ENCODE data around the gene WBP4.
"Not testable (repeated sequence)": the region's sequence is repeated elsewhere in the genome, so short reads cannot be mapped to it uniquely, and the experiment has no call there.

Gene WBP4

GRCh38 chr13:41075485-41075884 is 14.2 kb downstream of the WBP4 start:
- in situ Hi-C loops (cut with HindIII; ENCODE audit: low sequenced_read_pairs), result no loop called here

- in situ Hi-C loops (cut with HindIII; ENCODE audit: low sequenced_read_pairs), result no loop called here
These were observed 16.2 kb downstream of the WBP4 start for GRCh38 chr13:41077475-41077874.

- in situ Hi-C loops (cut with HindIII; ENCODE audit: low sequenced_read_pairs), result no loop called here
These were observed 18.4 kb downstream of the WBP4 start for GRCh38 chr13:41079725-41080124.

- in situ Hi-C loops (cut with HindIII; ENCODE audit: low sequenced_read_pairs), result loop anchor here (5.0 kb wide), 2 partner anchors 71 to 111 kb away; no protein-coding TSS in a partner anchor
These were observed 24.8 kb downstream of the WBP4 start for GRCh38 chr13:41085961-41086585.

- in situ Hi-C loops (cut with HindIII; ENCODE audit: low sequenced_read_pairs), result not testable (repeated sequence)
These were observed 34.4 kb downstream of the WBP4 start for GRCh38 chr13:41095681-41096080.

- in situ Hi-C loops (cut with HindIII; ENCODE audit: low sequenced_read_pairs), result no loop called here
These were observed 37.5 kb downstream of the WBP4 start for GRCh38 chr13:41098761-41099160.

GRCh38 chr13:41099986-41100385 is 38.7 kb downstream of the WBP4 start:
- in situ Hi-C loops (cut with HindIII; ENCODE audit: low sequenced_read_pairs), result no loop called here

- in situ Hi-C loops (cut with HindIII; ENCODE audit: low sequenced_read_pairs), result no loop called here
These were observed 45.8 kb downstream of the WBP4 start for GRCh38 chr13:41107104-41107571.

- in situ Hi-C loops (cut with HindIII; ENCODE audit: low sequenced_read_pairs), result no loop called here
These were observed 46.3 kb downstream of the WBP4 start for GRCh38 chr13:41107584-41108014.

- in situ Hi-C loops (cut with HindIII; ENCODE audit: low sequenced_read_pairs), result no loop called here
These were observed 50.1 kb downstream of the WBP4 start for GRCh38 chr13:41111454-41111853.

GRCh38 chr13:41117869-41118268 is 56.6 kb downstream of the WBP4 start:
- in situ Hi-C loops (cut with HindIII; ENCODE audit: low sequenced_read_pairs), result no loop called here

GRCh38 chr13:41122838-41123237 is 61.5 kb downstream of the WBP4 start:
- in situ Hi-C loops (cut with HindIII; ENCODE audit: low sequenced_read_pairs), result no loop called here

- in situ Hi-C loops (cut with HindIII; ENCODE audit: low sequenced_read_pairs), result no loop called here
These were observed 66.4 kb downstream of the WBP4 start for GRCh38 chr13:41127701-41128100.

GRCh38 chr13:41130356-41130755 is 69.0 kb downstream of the WBP4 start:
- in situ Hi-C loops (cut with HindIII; ENCODE audit: low sequenced_read_pairs), result no loop called here

- in situ Hi-C loops (cut with HindIII; ENCODE audit: low sequenced_read_pairs), result not testable (repeated sequence)
These were observed 69.9 kb downstream of the WBP4 start for GRCh38 chr13:41131189-41131588.

- in situ Hi-C loops (cut with HindIII; ENCODE audit: low sequenced_read_pairs), result not testable (repeated sequence)
These were observed 70.6 kb downstream of the WBP4 start for GRCh38 chr13:41131660-41132511.

GRCh38 chr13:41132512-41133152 is 71.3 kb downstream of the WBP4 start, which contains the start of gene KBTBD6:
Gene KBTBD6, minus strand, starts transcription at chr13:41132802. Its CDS starts 291 bp downstream, at chr13:41132511.
- in situ Hi-C loops (cut with HindIII; ENCODE audit: low sequenced_read_pairs), result no loop called here
